Neuronal stem cell (in vitro differentiated cells): ENCODE measurements around the gene PDLIM5.

Experiments
- DNase-seq: peaks from one replicate; pipeline ENCODE4 v3.0.0-alpha.2; 2013; ENCODE audit warnings: low spot score
- H2AFZ ChIP-seq: one replicate; pipeline ENCODE4 v1.6.1; 2013; ENCODE audit warnings: mild to moderate bottlenecking, low read length, inconsistent platforms
- H2AK5ac ChIP-seq: 2 replicates; pipeline ENCODE4 v1.6.1; 2013; ENCODE audit warnings: low read depth, mild to moderate bottlenecking, inconsistent platforms, low read length, moderate library complexity, mixed read lengths
- H2BK120ac ChIP-seq: 2 replicates; pipeline ENCODE4 v1.6.1; 2013; ENCODE audit warnings: low read depth, mild to moderate bottlenecking, inconsistent platforms, low read length, moderate library complexity, mixed read lengths
- H2BK12ac ChIP-seq: one replicate; pipeline ENCODE4 v1.6.1; 2013; ENCODE audit warnings: low read length, inconsistent platforms
- H2BK15ac ChIP-seq: 2 replicates; pipeline ENCODE4 v1.6.1; 2013; ENCODE audit warnings: mild to moderate bottlenecking, low read length, inconsistent platforms, mixed read lengths
- H2BK5ac ChIP-seq: one replicate; pipeline ENCODE4 v1.6.1; 2013; ENCODE audit warnings: inconsistent platforms, mild to moderate bottlenecking, low read length, moderate library complexity
- H3K14ac ChIP-seq: one replicate; pipeline ENCODE4 v1.6.1; 2013; ENCODE audit warnings: low read length, inconsistent platforms
- H3K18ac ChIP-seq: 2 replicates; pipeline ENCODE4 v1.6.1; 2013; ENCODE audit warnings: low read length, inconsistent platforms
- H3K23ac ChIP-seq: 2 replicates; pipeline ENCODE4 v1.6.1; 2013; ENCODE audit warnings: low read depth, mild to moderate bottlenecking, mixed read lengths, low read length, inconsistent platforms; ENCODE audit not compliant: poor library complexity
- H3K27ac ChIP-seq: replicated peaks from 3 replicates; pipeline ENCODE4 v1.5.1; 2013; ENCODE audit warnings: low read length, inconsistent platforms
- H3K27me3 ChIP-seq, 3 experiments: 2 replicates each; pipeline ENCODE4 v1.6.1; 2013; ENCODE audit warnings: low read length in 3 of 3, mild to moderate bottlenecking in 2 of 3, inconsistent platforms in 1 of 3, low read depth in 1 of 3, mixed read lengths in 1 of 3, moderate library complexity in 1 of 3; ENCODE audit not compliant: control insufficient read depth in 3 of 3, insufficient read depth in 3 of 3
- H3K36me3 ChIP-seq, 2 donors: replicated peaks in 1 of 2; 2 replicates each; pipeline ENCODE4 v1.6.1; 2013; ENCODE audit warnings: low read length in 2 of 2; ENCODE audit not compliant: control insufficient read depth in 2 of 2, insufficient read depth in 2 of 2
- H3K4ac ChIP-seq: 2 replicates; pipeline ENCODE4 v1.6.1; 2013; ENCODE audit warnings: inconsistent platforms, mild to moderate bottlenecking, low read length, moderate library complexity
- H3K4me1 ChIP-seq, 2 donors: 1 replicate in 1 of 2; 2 replicates in 1 of 2; pipeline ENCODE4 v1.6.1; 2013; ENCODE audit warnings: low read length in 2 of 2, low read depth in 1 of 2; ENCODE audit not compliant: control insufficient read depth in 2 of 2, insufficient read depth in 1 of 2
- H3K4me2 ChIP-seq: one replicate; pipeline ENCODE4 v1.6.1; 2013; ENCODE audit warnings: mild to moderate bottlenecking, low read length, inconsistent platforms; ENCODE audit not compliant: insufficient read depth, poor library complexity, severe bottlenecking
- H3K4me3 ChIP-seq, 2 donors: 2 replicates each; pipeline ENCODE4 v1.5.1; 2013; ENCODE audit warnings: low read length in 2 of 2, mild to moderate bottlenecking in 2 of 2, inconsistent platforms in 1 of 2, moderate library complexity in 1 of 2
- H3K79me1 ChIP-seq: one replicate; pipeline ENCODE4 v1.6.1; 2013; ENCODE audit warnings: low read depth, mild to moderate bottlenecking, inconsistent platforms, low read length, moderate library complexity
- H3K9ac ChIP-seq: one replicate; pipeline ENCODE4 v1.6.1; 2013; ENCODE audit warnings: mild to moderate bottlenecking, low read depth, low read length, inconsistent platforms; ENCODE audit not compliant: poor library complexity
- H3K9me3 ChIP-seq, 2 donors: replicated peaks in 1 of 2; 2 replicates each; pipeline versions ENCODE3 to v1.6.1; 2013; ENCODE audit warnings: low read length in 2 of 2, mild to moderate bottlenecking in 2 of 2, inconsistent platforms in 1 of 2, low read depth in 1 of 2, mixed read lengths in 1 of 2, moderate library complexity in 1 of 2; ENCODE audit not compliant: control insufficient read depth in 2 of 2, insufficient read depth in 1 of 2
- H4K8ac ChIP-seq: one replicate; pipeline ENCODE4 v1.6.1; 2013; ENCODE audit warnings: low read depth, mild to moderate bottlenecking, inconsistent platforms, low read length, moderate library complexity
- H4K91ac ChIP-seq: one replicate; pipeline ENCODE4 v1.6.1; 2013; ENCODE audit warnings: low read length, low read depth, mild to moderate bottlenecking, inconsistent platforms; ENCODE audit not compliant: poor library complexity
- WGBS, 2 donors: extraction: QIAGEN DNeasy Blood & Tissue Kit; methylation state at CpG; one replicate each; pipeline ENCODE4 v1.1.7; 2013; ENCODE audit warnings: missing lambda C conversion rate in 2 of 2, mixed read lengths in 1 of 2; ENCODE audit not compliant: insufficient read length in 2 of 2, insufficient replicate concordance in 1 of 2; ENCODE audit errors: extremely low coverage in 2 of 2; 5-methylcytosine and 5-hydroxymethylcytosine counted together

The PDLIM5 gene

DNA sequence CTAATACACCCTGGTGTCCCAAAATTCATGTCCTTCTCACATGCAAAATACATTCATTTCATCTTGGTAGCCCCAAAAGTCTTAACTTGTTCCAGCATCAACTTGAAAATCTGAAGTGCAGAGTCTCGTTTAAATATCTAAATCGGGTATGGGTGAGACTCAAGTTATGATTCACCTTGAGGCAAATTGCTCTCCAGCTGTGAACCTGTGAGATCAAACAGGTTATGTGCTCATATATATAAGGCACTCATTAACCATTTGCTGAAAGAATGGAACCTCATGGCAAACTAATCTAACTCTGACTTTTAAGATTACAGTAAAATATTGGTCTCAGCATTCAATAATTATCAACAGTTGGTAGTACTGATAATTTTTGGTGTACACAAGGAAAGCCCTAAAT lies 55.5 kb downstream of the PDLIM5 start:
- Histone ChIP-seq H3K4me3 (no peak overlapping the region), H3K27me3 (no peaks in the 10 kb centered on the region), H4K8ac (no peak overlapping the region), H2BK5ac (no peak overlapping the region), H3K14ac (no peak overlapping the region), H2AFZ (no peak overlapping the region), H3K4me2 (no peak overlapping the region), H3K4ac (no peak overlapping the region), H2BK15ac (no peak overlapping the region), H3K9ac (no peak overlapping the region), H3K79me1 (no peaks in the 10 kb centered on the region), H3K27ac (no peak overlapping the region), H3K36me3 (no peaks in the 10 kb centered on the region), H2BK12ac (no peak overlapping the region), H4K91ac (no peak overlapping the region), H3K4me1 (peaks cover 2 to 3% of the 10 kb centered on the region in 2 donors), H2AK5ac (no peak overlapping the region), H3K18ac (no peak overlapping the region), H2BK120ac (no peak overlapping the region), H3K23ac (no peak overlapping the region), H3K9me3 (no peaks in the 10 kb centered on the region)
- WGBS, 2 donors = no CpG with 5 or more reads among the region's 2 CpGs
- DNase-seq = no peak

DNA sequence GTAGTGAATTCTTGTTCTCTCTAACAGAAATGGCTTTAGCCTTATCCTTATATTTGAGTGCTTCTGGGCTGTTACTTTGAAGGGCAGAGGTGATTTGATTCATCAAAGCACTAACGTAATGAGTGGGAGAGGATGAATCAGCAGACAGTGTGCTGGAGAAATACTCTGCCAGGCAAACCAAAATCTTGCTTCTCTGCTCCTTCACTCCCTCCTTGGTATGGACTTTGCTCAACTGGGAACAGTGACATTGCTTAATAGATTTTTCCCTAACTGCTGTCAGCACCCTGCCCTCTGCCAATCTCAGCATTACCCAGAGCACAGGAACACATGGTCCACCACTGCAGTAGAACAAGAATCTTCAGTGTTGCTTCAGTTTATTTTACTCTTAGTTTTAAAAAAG lies 56.0 kb downstream of the PDLIM5 start:
- no peak overlapping the region for H3K4ac ChIP-seq
- H3K18ac ChIP-seq = no peak overlapping the region
- H3K27ac ChIP-seq = no peak overlapping the region
- no peak overlapping the region for H3K4me3 ChIP-seq
- no peak overlapping the region for H2BK120ac ChIP-seq
- no peak overlapping the region for H4K8ac ChIP-seq
- no peaks in the 10 kb centered on the region for H3K79me1 ChIP-seq
- H3K14ac ChIP-seq = no peak overlapping the region
- H3K9me3 ChIP-seq = no peaks in the 10 kb centered on the region
- no peak for DNase-seq
- no peak overlapping the region for H2BK12ac ChIP-seq
- H3K27me3 ChIP-seq = no peaks in the 10 kb centered on the region
- no peak overlapping the region for H2AK5ac ChIP-seq
- H3K36me3 ChIP-seq = no peaks in the 10 kb centered on the region
- H4K91ac ChIP-seq = no peak overlapping the region
- no peak overlapping the region for H2BK15ac ChIP-seq
- no peak overlapping the region for H2BK5ac ChIP-seq
- H2AFZ ChIP-seq = no peak overlapping the region
- WGBS, 2 donors = no CpG with 5 or more reads among the region's 1 CpG
- peaks cover 2 to 3% of the 10 kb centered on the region in 2 donors for H3K4me1 ChIP-seq
- H3K4me2 ChIP-seq = no peak overlapping the region
- H3K23ac ChIP-seq = no peak overlapping the region
- H3K9ac ChIP-seq = no peak overlapping the region

DNA sequence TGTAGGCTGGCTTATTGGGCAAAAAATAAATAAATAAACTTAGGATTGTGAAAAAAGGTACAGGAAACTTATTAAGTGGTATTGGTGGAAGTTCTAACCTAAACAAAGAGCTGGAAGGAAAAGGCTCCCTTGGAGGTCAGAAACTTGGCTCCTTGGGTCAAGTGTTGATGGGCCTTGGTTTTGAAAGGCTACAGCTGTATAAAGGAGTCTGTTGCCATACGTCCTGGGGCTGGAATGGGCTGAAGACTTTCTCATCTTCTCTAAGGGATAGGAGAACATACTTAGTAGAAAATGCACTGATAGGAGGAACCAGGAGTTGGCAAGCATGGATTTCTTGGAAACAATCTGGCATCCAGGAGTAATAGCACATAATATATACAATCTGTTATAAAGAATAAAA lies 56.6 kb downstream of the PDLIM5 start:
- no peak overlapping the region for H2BK15ac ChIP-seq
- no peak overlapping the region for H3K23ac ChIP-seq
- no CpG with 5 or more reads among the region's 1 CpG for WGBS, 2 donors
- DNase-seq = no peak
- no peak overlapping the region for H3K4me2 ChIP-seq
- no peak overlapping the region for H3K4ac ChIP-seq
- no peak overlapping the region for H2BK12ac ChIP-seq
- H3K4me3 ChIP-seq = no peak overlapping the region
- no peak overlapping the region for H2AK5ac ChIP-seq
- H2BK120ac ChIP-seq = no peak overlapping the region
- no peak overlapping the region for H2AFZ ChIP-seq
- no peak overlapping the region for H3K14ac ChIP-seq
- no peaks in the 10 kb centered on the region for H3K36me3 ChIP-seq
- H3K79me1 ChIP-seq = no peaks in the 10 kb centered on the region
- no peaks in the 10 kb centered on the region for H3K27me3 ChIP-seq
- no peak overlapping the region for H4K91ac ChIP-seq
- H4K8ac ChIP-seq = no peak overlapping the region
- H3K9me3 ChIP-seq = no peaks in the 10 kb centered on the region
- peaks cover 2 to 3% of the 10 kb centered on the region in 2 donors for H3K4me1 ChIP-seq
- H3K18ac ChIP-seq = no peak overlapping the region
- H2BK5ac ChIP-seq = no peak overlapping the region
- no peak overlapping the region for H3K9ac ChIP-seq
- H3K27ac ChIP-seq = no peak overlapping the region

DNA sequence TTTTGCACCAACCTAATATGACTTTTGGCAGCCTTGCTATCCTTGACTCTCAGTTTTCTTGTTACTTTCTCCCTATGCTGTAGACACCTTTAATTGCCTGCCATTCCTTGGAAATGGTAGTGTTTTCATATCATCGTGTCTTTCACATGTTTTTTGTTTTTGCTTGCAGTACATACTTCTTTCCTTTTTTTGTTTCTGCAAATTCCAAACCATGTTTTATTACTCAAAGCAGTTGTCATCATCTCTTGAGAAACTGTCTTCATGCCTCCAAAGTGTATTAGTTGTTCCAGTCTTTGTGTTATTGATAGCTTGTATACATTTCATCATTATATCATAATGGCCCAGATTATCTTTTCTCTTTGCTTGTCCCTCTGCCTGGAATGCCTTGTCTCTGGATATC lies 57.1 kb downstream of the PDLIM5 start:
- no peak overlapping the region for H3K9ac ChIP-seq
- H3K18ac ChIP-seq = no peak overlapping the region
- no peaks in the 10 kb centered on the region for H3K79me1 ChIP-seq
- no peak overlapping the region for H2AFZ ChIP-seq
- H3K4ac ChIP-seq = no peak overlapping the region
- no peak overlapping the region for H4K91ac ChIP-seq
- no peak overlapping the region for H4K8ac ChIP-seq
- H3K36me3 ChIP-seq = no peaks in the 10 kb centered on the region
- no peak overlapping the region for H2BK12ac ChIP-seq
- H3K27me3 ChIP-seq = no peaks in the 10 kb centered on the region
- H2BK15ac ChIP-seq = no peak overlapping the region
- H2BK5ac ChIP-seq = no peak overlapping the region
- no peak overlapping the region for H3K23ac ChIP-seq
- no peak overlapping the region for H3K14ac ChIP-seq
- no peaks in the 10 kb centered on the region for H3K9me3 ChIP-seq
- no peak overlapping the region for H3K27ac ChIP-seq
- no peak overlapping the region for H2AK5ac ChIP-seq
- H2BK120ac ChIP-seq = no peak overlapping the region
- no peak overlapping the region for H3K4me2 ChIP-seq
- no CpG with 5 or more reads among the region's 1 CpG for WGBS, 2 donors
- DNase-seq = no peak
- peaks cover 2 to 3% of the 10 kb centered on the region in 2 donors for H3K4me1 ChIP-seq
- no peak overlapping the region for H3K4me3 ChIP-seq
